IMR-90 (cell line): ENCODE results near the gene ADCY9. TPM values are rescaled to one million over a fixed set of nuclear protein-coding genes. Genes with fewer than 3 reads are reported as not detected.

Experiments
- ATAC-seq: fragments of 200-7000 bp; cut with Tn5 transposase; 2 replicates; pipeline ENCODE4 v1.9.1; 2020; ENCODE audit warnings: low read depth, mild to moderate bottlenecking, moderate library complexity
- BruUV-seq: library from RNA; stranded (reverse); fragments of 400-500 nt; replicated peaks from 2 replicates; lab custom pipeline; 2021; lab: Mats Ljungman, UMichigan
- CTCF ChIA-PET: fragments of 300-600 bp; formaldehyde crosslinking; extraction: SDS; loops from one replicate; lab custom pipeline; 2021; ENCODE audit warnings: antibody characterized with exemption; lab: Yijun Ruan, JAX
- POLR2A ChIA-PET: fragments of 300-600 bp; sonication (Branson Sonifier 250); formaldehyde crosslinking; loops from one replicate; lab custom pipeline; 2022; ENCODE audit warnings: antibody characterized with exemption; ENCODE audit not compliant: unreplicated experiment; lab: Charles Lee
- DNase-seq: peaks from one replicate; pipeline ENCODE4 v3.0.0; 2013
- H2AFZ ChIP-seq: replicated peaks from 2 replicates; pipeline ENCODE3; 2013; ENCODE audit warnings: low read length, mild to moderate bottlenecking; ENCODE audit not compliant: poor library complexity
- H2AK5ac ChIP-seq: 2 replicates; pipeline ENCODE4 v1.6.1; 2013; ENCODE audit warnings: low read depth, low read length, inconsistent platforms
- H2AK9ac ChIP-seq: replicated peaks from 2 replicates; pipeline ENCODE3; 2013; ENCODE audit warnings: mild to moderate bottlenecking, low read depth, low read length, moderate library complexity; ENCODE audit not compliant: poor library complexity
- H2BK120ac ChIP-seq: 2 replicates; pipeline ENCODE4 v1.6.1; 2013; ENCODE audit warnings: low read depth, low read length, inconsistent platforms
- H2BK15ac ChIP-seq: 3 replicates; pipeline ENCODE4 v1.6.1; 2013; ENCODE audit warnings: low read depth, low read length, inconsistent platforms
- H2BK20ac ChIP-seq: 2 replicates; pipeline ENCODE4 v1.6.1; 2013; ENCODE audit warnings: low read depth, mild to moderate bottlenecking, inconsistent platforms, low read length, moderate library complexity
- H2BK5ac ChIP-seq: 2 replicates; pipeline ENCODE4 v1.6.1; 2013; ENCODE audit warnings: mild to moderate bottlenecking, low read depth, low read length, inconsistent platforms; ENCODE audit not compliant: poor library complexity, severe bottlenecking
- H3K14ac ChIP-seq: replicated peaks from 2 replicates; pipeline ENCODE4 v1.6.1; 2013; ENCODE audit warnings: low read depth, low read length, inconsistent platforms
- H3K18ac ChIP-seq: 2 replicates; pipeline ENCODE4 v1.6.1; 2013; ENCODE audit warnings: low read depth, low read length, control low read depth
- H3K23ac ChIP-seq: 2 replicates; pipeline ENCODE4 v1.6.1; 2013; ENCODE audit warnings: low read depth, low read length, inconsistent platforms
- H3K27ac ChIP-seq: 2 replicates; pipeline ENCODE4 v1.5.1; 2013; ENCODE audit warnings: mild to moderate bottlenecking, control low read depth, low read length; ENCODE audit not compliant: insufficient read depth
- H3K27me3 ChIP-seq: 2 replicates; pipeline ENCODE4 v1.6.1; 2013; ENCODE audit warnings: low read length; ENCODE audit not compliant: control insufficient read depth, insufficient read depth
- H3K36me3 ChIP-seq: 2 replicates; pipeline ENCODE4 v1.6.1; 2013; ENCODE audit warnings: low read length, mixed read lengths; ENCODE audit not compliant: control insufficient read depth, insufficient read depth
- H3K4ac ChIP-seq: 2 replicates; pipeline ENCODE4 v1.6.1; 2013; ENCODE audit warnings: low read depth, low read length, inconsistent platforms
- H3K4me1 ChIP-seq: 2 replicates; pipeline ENCODE4 v1.6.1; 2013; ENCODE audit warnings: low read length, mixed read lengths; ENCODE audit not compliant: control insufficient read depth, insufficient read depth
- H3K4me2 ChIP-seq: 2 replicates; pipeline ENCODE4 v1.6.1; 2013; ENCODE audit warnings: low read depth, mild to moderate bottlenecking, control low read depth, low read length, moderate library complexity
- H3K4me3 ChIP-seq: 2 replicates; pipeline ENCODE4 v1.5.1; 2013; ENCODE audit warnings: low read depth, mild to moderate bottlenecking, control low read depth, low read length, moderate library complexity; ENCODE audit not compliant: insufficient read depth
- H3K56ac ChIP-seq: 2 replicates; pipeline ENCODE4 v1.6.1; 2013; ENCODE audit warnings: low read length, inconsistent platforms; ENCODE audit not compliant: insufficient read depth; ENCODE audit errors: extremely low read depth
- H3K79me1 ChIP-seq, 2 experiments: 2 replicates each; pipeline ENCODE4 v1.6.1; 2013; ENCODE audit warnings: low read length in 2 of 2, inconsistent platforms in 1 of 2, low read depth in 1 of 2
- H3K9ac ChIP-seq: 2 replicates; pipeline ENCODE4 v1.6.1; 2013; ENCODE audit warnings: low read depth, low read length, control low read depth
- H3K9me1 ChIP-seq: 2 replicates; pipeline ENCODE4 v1.6.1; 2013; ENCODE audit warnings: low read length, inconsistent platforms; ENCODE audit not compliant: insufficient read depth
- H3K9me3 ChIP-seq: 2 replicates; pipeline ENCODE4 v1.6.1; 2013; ENCODE audit warnings: low read length; ENCODE audit not compliant: control insufficient read depth, insufficient read depth
- H4K20me1 ChIP-seq: 2 replicates; pipeline ENCODE4 v1.6.1; 2013; ENCODE audit warnings: low read length, inconsistent platforms; ENCODE audit not compliant: insufficient read depth
- H4K5ac ChIP-seq: 2 replicates; pipeline ENCODE4 v1.6.1; 2013; ENCODE audit warnings: mild to moderate bottlenecking, low read depth, low read length, control low read depth
- H4K8ac ChIP-seq, 2 experiments: 2 replicates each; pipeline ENCODE4 v1.6.1; 2013; ENCODE audit warnings: low read depth in 2 of 2, low read length in 2 of 2, control low read depth in 1 of 2, inconsistent platforms in 1 of 2
- H4K91ac ChIP-seq: 2 replicates; pipeline ENCODE4 v1.6.1; 2013; ENCODE audit warnings: low read depth, low read length, inconsistent platforms; ENCODE audit not compliant: insufficient read depth
- BHLHE40 ChIP-seq: fragments of 150-350 bp; IDR thresholded peaks from 2 replicates; pipeline ENCODE4 v1.6.1; 2016; ENCODE audit warnings: mild to moderate bottlenecking, low read depth, low read length
- CEBPB ChIP-seq: IDR thresholded peaks from 2 replicates; pipeline ENCODE4 v1.6.1; 2012; ENCODE audit warnings: low read depth, low read length, improper control_type of control experiment
- CHD1 ChIP-seq: IDR thresholded peaks from 2 replicates; pipeline ENCODE4 v1.6.1; 2012; ENCODE audit warnings: low read depth, low read length, improper control_type of control experiment
- ELK1 ChIP-seq: fragments of 150-350 bp; IDR thresholded peaks from 2 replicates; pipeline ENCODE4 v1.6.1; 2016; ENCODE audit warnings: low read depth, mild to moderate bottlenecking, low read length, moderate library complexity, borderline replicate concordance
- FOS ChIP-seq: fragments of 150-350 bp; IDR thresholded peaks from 2 replicates; pipeline ENCODE4 v1.6.1; 2016; ENCODE audit warnings: low read depth, low read length
- MAFK ChIP-seq: IDR thresholded peaks from 2 replicates; pipeline ENCODE4 v1.6.1; 2012; ENCODE audit warnings: low read depth, low read length, improper control_type of control experiment
- MAZ ChIP-seq: IDR thresholded peaks from 2 replicates; pipeline ENCODE4 v1.6.1; 2012; ENCODE audit warnings: low read depth, mild to moderate bottlenecking, low read length, improper control_type of control experiment, moderate library complexity, borderline replicate concordance
- MXI1 ChIP-seq: IDR thresholded peaks from 2 replicates; pipeline ENCODE4 v1.6.1; 2012; ENCODE audit warnings: low read depth, mild to moderate bottlenecking, low read length, moderate library complexity, borderline replicate concordance
- NFE2L2 ChIP-seq: fragments of 150-350 bp; IDR thresholded peaks from 2 replicates; pipeline ENCODE4 v1.6.1; 2016; ENCODE audit warnings: low read depth, mild to moderate bottlenecking, low read length
- POLR2A ChIP-seq: IDR thresholded peaks from 2 replicates; pipeline ENCODE4 v1.6.1; 2012; ENCODE audit warnings: mild to moderate bottlenecking, low read depth, low read length
- RAD21 ChIP-seq: IDR thresholded peaks from 2 replicates; pipeline ENCODE4 v1.6.1; 2012; ENCODE audit warnings: low read length, improper control_type of control experiment
- RCOR1 ChIP-seq: IDR thresholded peaks from 2 replicates; pipeline ENCODE4 v1.6.1; 2012; ENCODE audit warnings: mild to moderate bottlenecking, low read length, improper control_type of control experiment; ENCODE audit not compliant: insufficient replicate concordance
- RFX5 ChIP-seq: IDR thresholded peaks from 2 replicates; pipeline ENCODE4 v1.8.0; 2012; ENCODE audit warnings: low read depth, mild to moderate bottlenecking, low read length, moderate library complexity
- SMC3 ChIP-seq: fragments of 150-350 bp; IDR thresholded peaks from 2 replicates; pipeline ENCODE4 v1.6.1; 2016; ENCODE audit warnings: low read depth, mild to moderate bottlenecking, antibody characterized with exemption, low read length, moderate library complexity
- USF2 ChIP-seq: fragments of 150-350 bp; IDR thresholded peaks from 2 replicates; pipeline ENCODE4 v1.6.1; 2017; ENCODE audit warnings: mild to moderate bottlenecking, antibody characterized with exemption, low read length, low read depth
- WGBS, 2 experiments: methylation state at CpG; one replicate each; pipeline versions ENCODE4 v1.1.5 to v1.1.7; 2013; ENCODE audit warnings: missing lambda C conversion rate in 2 of 2; ENCODE audit not compliant: insufficient read length in 1 of 2; ENCODE audit errors: extremely low coverage in 2 of 2; 5-methylcytosine and 5-hydroxymethylcytosine counted together
- dilution Hi-C: fragments of 300-500 bp; cut with HindIII; formaldehyde crosslinking; loops from one replicate; pipeline ENCODE4 v1.14.3; 2018; ENCODE audit warnings: low sequenced_read_pairs; ENCODE audit not compliant: unreplicated experiment
- in situ Hi-C: fragments of 300-500 bp; cut with MboI; formaldehyde crosslinking; loops from 3 replicates; pipeline ENCODE4 v1.14.3; 2019; ENCODE audit warnings: low sequenced_read_pairs, inconsistent platforms, mixed read lengths
- intact Hi-C: fragments of 100-400 bp; cut with micrococcal nuclease; formaldehyde crosslinking; loops from 2 replicates; pipeline ENCODE4 v1.10.0; 2022
- polyA plus RNA-seq, 3 experiments: library from polyadenylated mRNA; depleted of rRNA; stranded (reverse); fragments of >200 nt; gene quantifications; 2 replicates each; pipeline ENCODE4 v1.2.3, GENCODE V29; 2012; ENCODE audit warnings: low replicate concordance in 1 of 3
- total RNA-seq: library from RNA; depleted of rRNA; stranded (reverse); fragments of >200 nt; gene quantifications from 2 replicates; pipeline ENCODE4 v1.2.3, GENCODE V29; 2012
- TF ChIP-seq, protein P1 (sequence below): conservative IDR thresholded peaks from 2 replicates; pipeline ENCODE4 v1.5.1; 2012; ENCODE audit warnings: mild to moderate bottlenecking, low read depth, low read length, improper control_type of control experiment

The ADCY9 gene
- total and polyA plus RNA-seq, 2 of the 4 experiments (the other 2 are of a cell fraction) = 5.4 to 12.5 TPM

- DNase-seq = no peak
- no peaks in the 10 kb centered on the region for H3K36me3 ChIP-seq
- H3K9ac ChIP-seq = no peak overlapping the region
- dilution Hi-C loops (no loop called here), intact Hi-C loops (loop anchor here (5.0 kb wide), 4 partner anchors 39 to 61 kb away; no protein-coding TSS in a partner anchor), in situ Hi-C loops (no loop called here)
- peaks cover 21% of the 10 kb centered on the region for H3K9me1 ChIP-seq
- H2AK5ac ChIP-seq = no peak overlapping the region; the same call in 1 of the 2 replicates
- no peak overlapping the region for H3K4me2 ChIP-seq
- H4K5ac ChIP-seq = no peak overlapping the region
- TF ChIP-seq MAZ (no peak), NFE2L2 (no peak), RCOR1 (no peak), FOS (no peak), MAFK (no peak), MXI1 (no peak), POLR2A (no peak), USF2 (no peak), BHLHE40 (no peak), ELK1 (no peak), CHD1 (no peak), RAD21 (no peak), CEBPB (no peak), RFX5 (no peak), SMC3 (no peak)
- TF ChIP-seq, protein P1, sequence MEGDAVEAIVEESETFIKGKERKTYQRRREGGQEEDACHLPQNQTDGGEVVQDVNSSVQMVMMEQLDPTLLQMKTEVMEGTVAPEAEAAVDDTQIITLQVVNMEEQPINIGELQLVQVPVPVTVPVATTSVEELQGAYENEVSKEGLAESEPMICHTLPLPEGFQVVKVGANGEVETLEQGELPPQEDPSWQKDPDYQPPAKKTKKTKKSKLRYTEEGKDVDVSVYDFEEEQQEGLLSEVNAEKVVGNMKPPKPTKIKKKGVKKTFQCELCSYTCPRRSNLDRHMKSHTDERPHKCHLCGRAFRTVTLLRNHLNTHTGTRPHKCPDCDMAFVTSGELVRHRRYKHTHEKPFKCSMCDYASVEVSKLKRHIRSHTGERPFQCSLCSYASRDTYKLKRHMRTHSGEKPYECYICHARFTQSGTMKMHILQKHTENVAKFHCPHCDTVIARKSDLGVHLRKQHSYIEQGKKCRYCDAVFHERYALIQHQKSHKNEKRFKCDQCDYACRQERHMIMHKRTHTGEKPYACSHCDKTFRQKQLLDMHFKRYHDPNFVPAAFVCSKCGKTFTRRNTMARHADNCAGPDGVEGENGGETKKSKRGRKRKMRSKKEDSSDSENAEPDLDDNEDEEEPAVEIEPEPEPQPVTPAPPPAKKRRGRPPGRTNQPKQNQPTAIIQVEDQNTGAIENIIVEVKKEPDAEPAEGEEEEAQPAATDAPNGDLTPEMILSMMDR = no peak
- peak overlapping the region; percentile 88; the same call in 1 of the 2 replicates for H2BK20ac ChIP-seq
- H3K18ac ChIP-seq = no peak overlapping the region
- no peaks in the 10 kb centered on the region for H3K27me3 ChIP-seq
- H2AFZ ChIP-seq = no peak overlapping the region
- H3K4ac ChIP-seq = peak overlapping the region; percentile 79
- peak overlapping the region; percentile 66 for H3K23ac ChIP-seq
- peak overlapping the region in 1 of 2 experiments; percentile 62; a peak in 1 of 4 replicates for H4K8ac ChIP-seq
- H3K4me1 ChIP-seq = peaks cover 17% of the 10 kb centered on the region
- ChIA-PET POLR2A (no interaction called here), CTCF (no interaction called here)
- no peak overlapping the region for H2BK5ac ChIP-seq
- 100% methylated on average over 1 of the region's 3 CpGs; no CpG with 5 or more reads in 1 of the 2 experiments for WGBS, 2 experiments
- peak overlapping the region; percentile 75; the same call in 1 of the 2 replicates for H2BK120ac ChIP-seq
- no TSS peak for BruUV-seq
- H4K20me1 ChIP-seq = no peaks in the 10 kb centered on the region
- no peak overlapping the region for H3K56ac ChIP-seq
- peak overlapping the region; percentile 13; the same call in 1 of the 2 replicates for H4K91ac ChIP-seq
- no peak overlapping the region for H3K4me3 ChIP-seq
- peaks cover 27 to 77% of the 10 kb centered on the region in 2 experiments for H3K79me1 ChIP-seq
- H3K9me3 ChIP-seq = no peaks in the 10 kb centered on the region
- no peak overlapping the region for H2AK9ac ChIP-seq
- H2BK15ac ChIP-seq = peak overlapping the region; percentile 66; the same call in 1 of the 3 replicates
- no peak for ATAC-seq
- peak overlapping the region; percentile 84 for H3K14ac ChIP-seq
- H3K27ac ChIP-seq = no peak overlapping the region
Observed at GRCh38 chr16:4051591-4051990, 64.7 kb downstream of the ADCY9 start.
